RPMI8226 (cell line): ENCODE results near the gene XXYLT1.
"Not testable (repeated sequence)": the region's sequence is repeated elsewhere in the genome, so short reads cannot be mapped to it uniquely, and the experiment has no call there.

ENCODE experiments used
- DNase-seq: peaks from one replicate; pipeline ENCODE4 v3.0.0-alpha.2; 2015

XXYLT1 gene

DNA sequence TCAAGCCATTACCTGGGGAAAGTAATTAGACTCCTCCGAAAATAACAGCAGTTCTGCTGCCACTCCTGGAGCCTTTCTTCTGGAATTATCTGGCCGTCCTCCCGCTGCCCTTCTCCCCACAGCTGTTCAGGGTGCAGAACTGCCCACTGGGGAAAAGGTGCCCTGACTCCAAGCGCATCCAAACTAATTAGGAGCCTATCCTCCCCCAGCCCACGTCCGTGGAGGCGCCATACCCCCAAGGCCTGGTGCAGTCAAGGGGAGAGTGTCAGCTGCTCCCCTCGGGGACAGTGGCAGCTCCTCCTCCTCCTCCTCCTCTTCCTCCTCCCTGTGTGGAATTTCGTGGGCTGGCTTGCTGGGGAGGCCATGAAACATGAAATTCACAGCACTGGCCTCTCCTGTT is 177.2 kb downstream of the XXYLT1 start:
- no peak for DNase-seq

DNA sequence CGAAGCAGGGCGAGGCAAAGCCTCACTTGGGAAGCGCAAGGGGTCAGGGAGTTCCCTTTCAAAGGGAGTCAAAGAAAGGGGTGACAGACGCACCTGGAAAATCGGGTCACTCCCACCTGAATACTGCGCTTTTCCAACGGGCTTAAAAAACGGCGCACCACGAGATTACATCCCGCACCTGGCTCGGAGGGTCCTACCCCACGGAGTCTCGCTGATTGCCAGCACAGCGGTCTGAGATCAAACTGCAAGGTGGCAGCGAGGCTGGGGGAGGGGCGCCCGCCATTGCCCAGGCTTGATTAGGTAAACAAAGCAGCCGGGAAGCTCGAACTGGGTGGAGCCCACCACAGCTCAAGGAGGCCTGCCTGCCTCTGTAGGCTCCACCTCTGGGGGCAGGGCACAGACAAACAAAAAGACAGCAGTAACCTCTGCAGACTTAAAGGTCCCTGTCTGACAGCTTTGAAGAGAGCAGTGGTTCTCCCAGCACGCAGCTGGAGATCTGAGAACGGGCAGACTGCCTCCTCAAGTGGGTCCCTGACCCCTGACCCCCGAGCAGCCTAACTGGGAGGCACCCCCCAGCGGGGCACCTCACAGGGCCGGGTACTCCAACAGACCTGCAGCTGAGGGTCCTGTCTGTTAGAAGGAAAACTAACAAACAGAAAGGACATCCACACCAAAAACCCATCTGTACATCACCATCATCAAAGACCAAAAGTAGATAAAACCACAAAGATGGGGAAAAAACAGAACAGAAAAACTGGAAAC is 182.9 kb downstream of the XXYLT1 start:
- DNase-seq: not testable (repeated sequence)

DNA sequence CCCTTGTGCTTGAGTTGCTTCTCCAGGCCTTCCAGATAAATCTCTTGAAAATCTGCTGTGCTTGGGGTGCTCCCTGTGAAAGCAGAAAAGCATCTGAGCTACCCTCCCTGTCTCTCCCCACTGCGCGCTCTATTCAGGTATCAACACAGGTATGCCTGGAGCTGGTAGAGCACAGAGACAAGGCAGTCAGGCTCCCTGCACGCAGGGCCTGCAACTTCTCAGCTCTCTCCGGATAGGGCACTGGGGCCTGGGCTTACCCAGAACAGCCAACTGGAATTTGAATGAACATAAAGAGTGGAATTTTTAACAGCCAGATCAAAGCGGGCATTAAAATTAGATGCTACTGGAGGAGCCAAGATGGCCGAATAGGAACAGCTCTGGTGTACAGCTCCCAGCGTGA is 183.6 kb downstream of the XXYLT1 start:
- no peak for DNase-seq

DNA sequence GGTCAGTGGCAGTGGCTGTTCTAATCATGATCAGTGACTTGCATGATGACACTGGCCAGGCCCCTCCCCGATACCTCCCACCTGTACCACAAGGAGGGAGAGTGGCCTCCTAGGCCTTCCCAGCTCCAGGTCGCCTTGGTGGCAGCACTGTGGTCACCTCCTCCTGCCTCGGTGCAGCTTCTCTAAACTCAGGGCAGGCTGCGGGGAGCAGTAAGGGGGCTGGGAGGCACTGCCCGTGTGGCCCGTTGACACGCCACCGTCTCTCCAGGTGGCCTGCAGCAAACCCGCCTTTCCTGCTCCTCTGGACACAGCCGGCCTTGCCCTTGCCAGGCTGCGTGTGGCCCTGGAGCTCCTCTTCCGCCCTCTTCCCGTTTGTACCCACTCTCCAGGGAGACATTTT is 184.1 kb downstream of the XXYLT1 start:
- no peak for DNase-seq

DNA sequence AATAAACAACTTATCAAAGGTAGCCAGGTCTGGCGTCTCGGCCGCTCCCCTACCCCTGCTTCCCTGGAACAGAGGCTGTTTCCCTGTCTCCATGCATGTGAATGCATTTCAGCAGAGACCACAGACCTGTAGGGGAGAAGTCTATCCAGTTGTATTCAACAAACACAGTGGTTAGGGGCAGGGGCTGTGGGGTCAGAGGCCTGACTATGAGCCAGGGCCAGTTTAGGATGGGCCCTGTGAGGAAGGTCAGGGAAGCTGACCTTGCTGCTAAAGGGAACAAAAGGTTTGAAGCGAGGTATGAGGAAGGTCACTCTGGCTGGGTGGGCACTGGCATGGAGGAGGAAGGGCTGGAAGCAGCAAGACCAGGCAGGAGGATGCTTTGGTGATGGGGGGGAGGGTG is 184.6 kb downstream of the XXYLT1 start:
- DNase-seq: no peak

DNA sequence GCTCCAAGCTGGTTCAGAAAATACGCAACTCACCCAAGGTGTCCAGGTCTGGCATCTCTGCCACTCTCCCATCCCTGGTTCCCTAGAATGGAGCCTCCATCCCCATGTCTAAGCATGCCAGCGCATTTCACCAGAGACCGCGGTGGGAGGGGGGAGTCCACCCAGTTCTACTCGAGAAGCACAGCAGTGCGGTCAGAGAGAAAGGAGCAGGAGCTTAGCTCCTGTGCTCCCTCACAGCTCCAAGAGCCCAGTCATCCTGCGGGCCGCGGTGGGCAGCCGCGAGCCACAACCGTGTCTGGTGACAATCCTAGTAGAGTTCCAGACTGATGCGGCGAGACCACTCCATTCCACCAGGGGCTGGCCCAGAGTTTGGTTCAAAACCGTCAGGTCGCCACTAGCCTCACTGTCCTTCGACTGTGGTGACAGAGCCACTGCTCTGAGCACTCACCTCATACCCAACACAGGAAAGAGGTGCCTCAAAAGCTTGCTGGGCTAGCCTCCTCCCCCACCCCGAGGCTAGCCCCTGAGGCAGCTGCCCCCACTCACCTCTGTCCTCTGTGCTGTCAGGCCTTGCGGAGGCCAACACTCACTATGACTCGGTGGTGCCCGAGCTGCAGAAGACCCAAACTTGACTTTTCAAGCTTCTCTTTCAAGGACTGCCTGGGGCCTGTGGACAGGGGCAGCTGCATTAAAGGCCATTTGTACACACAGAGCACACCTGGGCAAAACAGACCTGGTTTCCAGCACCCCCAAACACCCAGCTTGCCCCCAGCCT is 185.4 kb downstream of the XXYLT1 start:
- no peak for DNase-seq

DNA sequence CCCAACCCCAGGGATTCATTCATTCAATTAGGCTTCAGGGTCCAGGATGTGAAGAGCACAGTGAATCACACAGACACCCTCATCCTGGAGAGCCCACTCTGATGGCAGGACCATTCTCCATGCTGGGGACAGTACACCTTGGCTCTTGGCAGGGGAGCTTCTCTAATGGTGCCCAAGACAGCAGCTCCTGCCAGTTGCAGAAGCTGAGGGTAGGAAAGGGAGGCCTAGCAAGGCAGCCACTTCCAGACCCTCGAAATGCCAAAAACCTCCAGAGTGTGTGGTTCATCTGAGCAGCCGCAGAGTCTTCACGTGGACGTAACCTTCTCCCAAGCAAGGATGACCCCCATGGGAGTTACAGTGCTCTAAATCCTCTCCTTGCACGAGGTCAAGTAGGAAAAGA is 186.2 kb downstream of the XXYLT1 start:
- DNase-seq: no peak

DNA sequence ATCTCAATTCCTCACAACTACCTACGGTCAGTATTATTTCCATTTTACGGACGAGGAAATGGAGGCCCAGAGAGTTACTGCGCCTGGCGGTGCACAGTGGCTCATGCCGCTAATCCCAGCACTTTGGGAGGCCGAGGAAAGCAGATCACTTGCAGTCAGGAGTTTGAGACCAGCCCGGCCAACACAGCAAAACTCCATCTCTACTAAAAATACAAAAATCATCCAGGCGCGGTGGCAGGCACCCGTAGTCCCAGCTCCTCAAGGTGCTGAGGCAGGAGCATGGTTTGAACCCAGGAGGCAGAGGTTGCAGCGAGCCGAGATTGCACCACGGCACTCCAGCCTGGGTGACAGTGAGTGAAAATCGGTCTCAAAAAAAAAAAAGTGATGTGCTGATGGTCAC is 187.3 kb downstream of the XXYLT1 start:
- no peak for DNase-seq

DNA sequence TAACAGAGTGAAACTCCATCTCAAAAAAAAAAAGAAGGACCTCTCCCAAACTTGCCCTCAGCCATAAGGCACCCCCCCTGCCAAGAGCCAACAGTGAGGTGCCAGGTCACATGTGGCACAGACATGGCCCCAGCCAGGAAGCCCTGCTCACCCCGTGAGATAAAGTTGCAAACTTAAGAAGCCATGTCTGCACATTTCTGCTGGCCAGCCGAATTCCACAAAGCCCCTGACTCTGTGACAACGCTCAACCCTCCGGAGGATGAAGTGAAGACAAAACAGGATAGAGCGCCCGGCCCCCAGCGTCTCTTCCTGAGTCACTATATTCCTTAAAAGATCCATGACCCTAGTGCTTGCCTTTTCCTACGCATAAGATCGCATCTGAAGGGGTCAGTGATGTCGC is 188.1 kb downstream of the XXYLT1 start:
- DNase-seq: no peak

DNA sequence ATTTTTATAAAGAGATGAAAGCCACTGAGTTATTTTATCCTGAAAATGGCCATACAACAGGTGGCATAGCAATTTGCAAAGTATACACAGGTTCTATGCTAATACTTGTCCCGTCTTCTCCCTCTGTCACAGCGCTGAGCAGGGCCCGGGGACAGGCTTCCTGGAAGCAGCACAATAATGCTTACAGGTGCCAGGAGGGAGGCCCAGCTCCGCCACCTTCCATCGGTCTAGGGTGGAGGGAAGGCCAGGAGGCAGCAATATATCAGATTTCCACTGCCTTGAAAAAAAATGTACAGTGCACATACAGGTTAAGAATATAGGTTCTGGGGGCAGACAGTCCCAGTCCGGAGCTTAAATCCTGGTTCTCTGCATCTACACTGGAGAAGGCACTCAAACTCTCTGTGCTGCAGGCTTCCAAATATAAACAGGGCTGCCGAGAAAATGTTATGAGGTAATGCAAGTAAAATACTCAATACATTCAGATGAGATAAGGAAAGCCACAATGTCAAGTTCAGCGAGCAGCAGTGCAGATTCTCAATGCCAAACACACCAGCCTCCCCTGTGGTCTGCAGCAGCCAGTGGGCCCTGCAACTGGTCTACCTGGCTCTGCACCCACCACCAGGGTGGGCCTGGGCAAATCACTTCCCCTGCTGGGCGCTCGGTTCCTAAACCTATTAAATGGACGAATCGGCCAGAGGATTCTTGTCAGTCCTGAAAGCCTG is 189.6 kb downstream of the XXYLT1 start:
- DNase-seq: peak; percentile 57

DNA sequence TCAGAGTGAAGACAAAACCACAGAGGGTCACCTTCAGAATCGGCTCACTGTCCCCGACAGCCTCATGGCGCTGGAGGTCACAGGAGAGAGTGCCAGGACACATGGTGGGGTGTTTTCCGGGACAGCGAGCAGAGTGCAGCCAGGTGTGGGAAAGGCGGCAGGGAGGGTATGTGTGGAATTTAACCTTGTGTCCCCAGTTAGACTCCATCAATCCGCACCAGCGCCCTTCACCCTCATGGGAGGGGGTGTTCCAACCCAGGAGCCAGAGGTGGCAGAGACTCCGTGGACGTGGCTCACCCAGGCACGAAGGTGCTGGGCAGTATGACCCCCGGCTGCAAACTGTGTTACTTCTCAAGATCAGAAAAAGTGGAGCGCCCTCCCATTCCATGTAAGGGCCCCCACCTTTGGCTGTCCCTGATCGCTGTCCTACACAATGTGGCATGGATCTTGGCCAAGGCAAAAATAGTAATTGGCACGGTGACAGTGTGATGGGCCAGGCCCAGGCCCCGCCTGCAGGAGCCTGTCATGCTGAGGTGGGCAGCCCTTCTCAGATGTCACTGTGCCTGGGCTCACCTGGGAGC is 190.3 kb downstream of the XXYLT1 start:
- DNase-seq: peak; percentile 93

DNA sequence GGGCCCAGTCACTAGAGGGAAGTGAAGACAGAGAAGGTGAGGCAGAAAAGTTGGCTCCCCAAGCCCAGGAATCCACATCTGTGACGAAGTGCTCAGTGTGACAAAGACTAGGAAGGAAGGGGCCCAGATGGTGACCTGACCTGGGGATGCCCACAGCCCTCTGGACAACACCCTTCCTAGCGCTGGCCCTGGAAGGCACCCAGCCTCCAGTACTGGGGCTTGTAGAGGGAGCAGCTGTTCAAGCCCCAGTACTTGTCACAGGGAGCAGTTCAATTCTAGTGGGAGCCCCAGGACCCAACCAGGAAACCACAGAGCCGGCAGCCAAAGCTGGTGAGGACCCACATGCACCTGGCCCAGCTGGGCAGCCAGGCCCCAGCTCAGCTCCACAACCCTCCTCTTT is 190.8 kb downstream of the XXYLT1 start:
- peak; percentile 92 for DNase-seq

DNA sequence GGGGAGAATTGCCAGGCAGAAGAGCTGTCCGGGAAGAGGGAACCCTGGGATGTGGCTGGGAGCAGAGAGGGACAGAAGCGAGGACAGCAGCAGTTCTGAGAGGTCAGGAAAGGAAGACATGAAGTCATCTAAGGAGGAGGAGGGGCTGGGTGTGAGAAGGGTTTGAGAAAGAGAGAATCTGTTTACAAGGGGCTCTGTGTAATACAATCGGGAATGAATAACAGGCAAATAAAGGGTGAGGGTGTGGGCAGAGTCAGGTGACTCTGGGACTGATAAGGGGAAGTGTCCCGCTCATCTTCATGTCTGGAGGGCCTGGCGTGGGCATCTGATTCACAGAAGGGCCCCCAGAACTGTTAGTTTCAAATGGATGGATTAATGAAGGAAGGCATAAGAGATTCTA is 191.3 kb downstream of the XXYLT1 start:
- DNase-seq: peak; percentile 34

DNA sequence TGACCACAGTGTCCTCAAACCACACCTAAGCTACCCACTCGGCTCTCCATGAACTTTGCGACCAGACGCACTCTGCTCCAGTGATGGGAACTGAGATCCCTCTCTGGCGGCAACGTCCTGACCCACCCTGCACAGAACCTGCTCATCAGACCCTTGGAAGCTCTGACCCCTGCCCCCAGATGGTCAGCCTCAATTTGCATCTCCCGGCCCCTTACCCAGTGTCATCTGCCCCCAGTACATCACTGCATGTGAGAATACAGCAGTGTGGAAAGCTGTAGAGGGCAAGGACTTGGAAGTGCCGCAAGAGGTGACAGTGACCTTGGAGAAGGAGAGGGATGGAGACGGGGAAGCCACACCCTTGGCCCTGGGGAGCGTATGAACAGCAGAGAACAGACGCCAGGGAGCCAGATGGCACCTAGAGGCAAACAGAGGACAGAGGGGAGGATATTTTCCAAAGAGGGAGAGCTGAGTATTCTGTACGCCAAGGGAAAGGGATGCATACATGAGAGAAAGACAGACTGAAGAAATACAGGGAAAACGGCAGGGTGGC is 192.0 kb downstream of the XXYLT1 start:
- no peak for DNase-seq

DNA sequence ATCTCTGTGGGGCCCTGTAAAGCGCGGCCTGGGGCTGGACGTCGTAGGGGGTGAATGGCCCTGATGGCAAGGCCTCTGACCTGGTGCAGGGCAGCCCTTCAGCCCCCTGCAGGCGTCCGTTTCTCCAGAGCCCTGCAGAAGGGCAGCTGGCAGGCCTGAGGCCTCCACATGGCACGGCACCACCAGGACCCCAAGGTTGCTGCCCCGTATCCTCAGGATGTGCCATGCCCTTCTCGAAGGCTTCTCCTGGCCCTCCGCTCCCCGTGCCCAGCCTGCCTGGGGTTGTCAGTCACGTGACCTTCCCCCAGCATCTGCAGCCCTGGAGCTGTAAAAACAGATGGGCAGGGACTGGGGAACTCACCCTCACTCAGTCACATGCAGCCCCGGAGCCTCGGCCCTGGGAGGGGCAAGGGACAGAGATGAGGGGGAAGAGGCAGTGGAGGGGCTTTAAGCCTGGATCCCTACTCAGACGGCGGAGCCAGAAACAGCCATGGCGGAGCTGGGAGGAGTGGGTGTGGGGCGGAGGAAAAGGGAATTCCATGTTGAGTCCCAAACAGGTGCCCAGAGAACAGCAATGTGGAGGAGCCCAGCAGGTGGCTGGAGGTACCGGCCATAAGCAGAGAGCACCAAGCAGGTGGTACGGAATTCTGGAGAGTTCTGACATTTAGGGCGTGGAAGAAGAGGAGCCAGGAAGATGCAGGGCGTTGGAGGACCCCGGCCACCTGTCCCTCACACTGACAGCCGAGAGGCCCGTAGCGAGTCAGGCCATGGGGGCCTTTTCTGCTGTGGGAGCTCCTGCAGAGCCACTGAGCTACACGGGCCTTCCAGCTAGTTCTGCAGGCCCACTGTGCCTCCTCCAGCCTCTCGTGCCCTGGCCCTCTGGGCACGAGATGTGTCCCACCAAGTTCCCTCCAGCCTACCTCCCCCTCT is 193.1 kb downstream of the XXYLT1 start:
- no peak for DNase-seq

DNA sequence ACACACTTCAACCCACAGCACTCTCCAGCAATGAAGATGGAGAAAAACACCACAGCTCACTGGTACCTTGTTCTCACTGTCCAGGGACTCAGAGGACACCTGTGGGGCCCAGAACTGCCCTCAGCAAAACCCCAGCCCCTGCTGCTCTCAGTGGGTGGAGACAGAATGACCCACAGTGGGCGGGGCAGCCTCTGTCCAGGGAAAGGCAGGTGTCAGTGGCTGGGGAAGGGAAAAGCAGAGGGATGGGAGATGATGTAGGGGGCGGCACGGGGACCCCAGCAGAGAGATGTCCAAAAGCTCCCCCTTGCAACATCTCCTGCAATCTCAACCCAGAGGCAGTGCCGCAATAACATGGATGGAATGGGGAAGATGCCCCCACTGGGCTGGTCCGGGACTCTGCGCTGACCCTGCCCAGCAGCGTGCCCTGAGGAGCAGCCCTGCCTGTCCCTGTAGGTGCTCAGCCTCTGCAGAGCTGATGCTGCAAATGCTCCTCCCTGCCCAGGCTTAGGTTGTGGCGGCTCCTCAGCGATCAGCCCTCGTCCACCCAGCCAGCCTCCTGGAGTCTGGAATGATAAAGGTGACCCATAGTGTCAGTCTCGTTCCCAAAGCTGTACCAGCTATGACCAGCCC is 193.9 kb downstream of the XXYLT1 start:
- DNase-seq: no peak

DNA sequence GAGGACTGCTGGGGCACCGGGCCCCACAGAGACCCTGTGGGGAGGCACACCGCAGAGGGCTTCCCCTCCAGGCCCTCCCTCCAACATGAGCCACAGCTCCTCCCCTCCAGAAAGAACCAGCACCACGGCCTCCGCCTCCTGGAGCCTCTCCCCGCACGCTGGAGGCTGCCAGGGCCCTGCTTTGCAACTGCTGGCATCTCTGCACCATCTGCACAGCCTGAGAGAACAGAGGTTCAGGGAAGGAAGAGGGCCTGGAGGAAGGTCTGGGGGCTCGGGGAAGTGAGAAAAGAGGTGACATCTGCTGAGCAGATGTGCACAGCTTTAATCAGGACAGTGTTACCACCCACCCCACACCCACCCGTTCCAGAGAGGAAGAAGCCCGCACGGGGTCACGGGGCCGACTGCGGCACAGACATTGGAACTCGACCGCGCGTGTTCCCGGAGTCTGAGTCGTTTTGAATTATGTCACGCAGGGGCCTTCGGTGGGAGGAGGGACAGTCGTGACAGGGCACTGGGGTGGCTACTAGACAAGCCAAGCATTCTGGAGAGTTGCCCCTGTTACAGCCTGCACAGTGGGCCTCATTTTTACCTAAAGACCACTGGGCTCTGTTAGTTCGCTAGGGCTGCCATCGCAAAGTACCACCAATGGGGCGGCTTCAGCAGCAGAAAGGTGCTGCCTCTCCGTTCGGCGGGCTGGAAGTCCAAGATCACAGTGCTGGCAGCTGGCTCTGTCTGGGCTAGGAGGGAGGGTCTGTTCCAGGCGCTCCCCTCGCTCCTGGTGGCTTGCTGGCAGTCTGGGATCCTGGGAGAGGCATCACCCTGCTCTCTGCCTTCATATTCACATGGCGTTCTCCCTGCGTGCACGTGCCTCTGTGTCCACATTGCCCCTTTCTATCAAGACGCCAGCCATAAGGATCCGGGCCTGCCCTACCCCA is 194.8 kb downstream of the XXYLT1 start:
- no peak for DNase-seq

DNA sequence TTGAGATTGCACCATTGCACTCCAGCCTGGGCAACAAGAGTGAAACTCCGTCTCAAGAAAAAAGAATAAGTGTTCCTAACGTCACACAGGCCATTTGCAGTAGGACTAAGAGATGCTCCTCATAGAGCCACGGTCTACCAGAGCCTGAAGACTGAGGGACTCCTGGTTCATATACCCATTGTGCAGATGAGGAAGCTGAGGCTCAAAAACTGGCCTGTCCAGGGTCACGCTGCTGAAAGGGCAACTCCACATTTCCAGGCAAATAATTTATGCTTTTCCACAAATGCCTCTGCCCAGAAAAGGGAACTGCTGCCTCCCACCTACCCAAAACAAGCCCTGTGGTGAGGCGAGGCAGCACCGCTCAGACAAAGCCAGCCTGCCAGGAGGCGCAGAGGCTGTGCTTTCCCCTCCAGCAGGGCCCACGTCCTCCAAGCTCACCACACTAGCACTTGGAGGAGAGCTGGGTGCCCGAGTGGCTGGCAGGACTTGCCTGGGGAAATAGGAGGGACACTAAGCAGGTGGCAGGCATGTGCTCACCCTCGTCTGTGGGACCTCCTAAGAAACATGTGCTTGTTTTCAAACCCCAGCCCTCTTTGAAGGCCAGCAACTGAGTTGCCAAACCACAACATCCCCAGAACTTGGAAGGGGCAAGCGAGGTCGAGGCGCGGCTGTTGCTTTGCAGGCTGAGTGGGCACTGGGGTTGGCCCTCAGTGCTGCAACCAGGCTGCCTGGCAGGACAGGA is 195.6 kb downstream of the XXYLT1 start:
- DNase-seq: peak; percentile 19
